Stimulated activated CD4-positive, alpha-beta T cell treated with anti-CD3 and anti-CD28 coated beads, Interleukin-15, amount 100 ng/mL, for 1 hour (primary cell): ENCODE data around the gene ASL.
"Not testable (repeated sequence)": the region's sequence is repeated elsewhere in the genome, so short reads cannot be mapped to it uniquely, and the experiment has no call there.

Experiments
- DNase-seq, 2 donors: peaks; one replicate each; pipeline ENCODE4 v3.0.0-alpha.2; 2020; ENCODE audit warnings: low read depth in 1 of 2, low spot score in 1 of 2

Gene ASL

DNA sequence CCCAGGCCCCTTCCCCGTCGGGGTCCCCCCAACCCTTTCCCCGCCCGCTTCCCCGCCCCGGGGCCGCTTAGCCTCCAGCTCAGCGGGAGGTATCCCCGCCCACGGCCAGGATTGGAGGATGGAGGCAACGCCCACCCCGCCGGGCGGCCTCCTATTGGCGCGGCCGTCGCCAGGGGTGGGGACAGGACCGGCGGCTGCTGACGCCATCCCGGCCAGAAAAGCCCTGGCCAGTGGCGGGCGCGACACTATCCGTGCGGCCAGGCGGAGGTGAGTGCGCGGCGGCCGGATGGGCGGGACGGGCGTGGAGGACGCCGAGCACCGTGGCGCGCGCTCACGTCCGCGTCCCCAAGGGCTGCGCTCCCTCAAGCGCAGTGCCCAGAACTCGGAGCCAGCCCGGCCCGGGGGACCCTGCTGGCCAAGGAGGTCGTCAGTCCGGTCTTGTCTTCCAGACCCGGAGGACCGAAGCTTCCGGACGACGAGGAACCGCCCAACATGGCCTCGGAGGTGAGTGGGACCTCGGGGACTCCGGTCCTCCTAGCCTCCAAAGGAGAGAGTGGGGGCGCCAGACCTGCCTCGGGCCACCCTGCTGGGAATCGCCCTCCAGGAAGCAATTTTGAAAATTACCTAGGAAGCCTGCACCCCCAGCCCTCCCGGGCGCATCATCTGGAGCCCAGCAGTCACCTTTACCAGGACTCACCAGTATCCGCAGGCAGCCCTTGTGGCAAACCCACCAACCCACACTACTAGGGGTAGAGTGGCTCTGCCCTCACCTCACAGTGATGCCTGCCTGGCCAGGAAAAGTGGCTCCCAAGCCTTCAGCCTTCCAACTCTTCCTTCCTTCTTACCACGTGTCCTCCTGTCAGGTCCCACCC lies at the start of gene ASL:
TSS of gene ASL (plus strand) at position 230 of the 872 bp plus-strand sequence. CDS start at position 493, 263 bp downstream.
- DNase-seq, result peak; percentile 73 to 83

- DNase-seq, result not testable (repeated sequence)
Observed at GRCh38 chr7:66028342-66028741, 47.3 kb upstream of the ASL start.

- no peak for DNase-seq
Observed at GRCh38 chr7:66033471-66034385, 41.9 kb upstream of the ASL start.

GRCh38 chr7:66034436-66035010 lies 41.1 kb upstream of the ASL start:
- not testable (repeated sequence) for DNase-seq

DNA sequence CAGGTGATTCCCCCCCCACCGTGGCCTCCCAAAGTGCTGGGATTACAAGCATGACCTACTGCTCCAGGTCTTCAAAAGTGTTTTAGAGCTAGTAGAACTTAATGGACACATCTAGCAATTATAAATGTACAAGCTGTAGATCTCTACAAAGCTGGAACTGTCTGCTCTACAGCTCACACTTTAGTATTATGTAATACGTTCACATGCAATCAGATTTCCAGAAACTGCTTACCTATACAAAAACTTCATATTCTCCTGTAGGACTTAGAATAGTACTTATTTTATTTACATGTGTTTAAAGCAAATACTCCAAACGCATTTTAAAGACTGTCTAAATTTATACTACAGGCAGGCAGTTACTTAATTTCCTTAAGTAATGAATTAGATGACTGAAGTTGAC lies 39.2 kb upstream of the ASL start:
- no peak for DNase-seq

DNA sequence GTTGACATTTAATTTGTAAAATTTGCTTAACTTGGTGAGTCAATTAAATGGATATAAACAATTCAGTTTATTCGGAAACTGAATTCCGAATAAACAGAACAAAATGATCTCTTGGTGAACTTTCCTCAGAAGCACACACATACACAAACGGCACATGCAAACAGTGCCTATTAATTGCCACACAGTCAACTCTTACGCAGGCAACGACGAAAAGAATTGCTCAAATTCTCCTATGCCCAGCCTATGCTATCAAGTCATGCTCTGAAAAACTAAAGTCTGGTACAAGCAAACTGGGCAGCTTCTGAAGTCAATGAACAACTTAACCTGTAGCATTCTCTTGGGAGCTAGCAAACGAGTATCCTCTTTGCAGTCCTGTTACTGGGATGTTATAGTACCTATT lies 38.8 kb upstream of the ASL start:
- DNase-seq, result no peak

GRCh38 chr7:66039094-66039670 lies 36.4 kb upstream of the ASL start:
- no peak for DNase-seq

GRCh38 chr7:66043681-66044497 lies 31.7 kb upstream of the ASL start:
- DNase-seq, result no peak

DNA sequence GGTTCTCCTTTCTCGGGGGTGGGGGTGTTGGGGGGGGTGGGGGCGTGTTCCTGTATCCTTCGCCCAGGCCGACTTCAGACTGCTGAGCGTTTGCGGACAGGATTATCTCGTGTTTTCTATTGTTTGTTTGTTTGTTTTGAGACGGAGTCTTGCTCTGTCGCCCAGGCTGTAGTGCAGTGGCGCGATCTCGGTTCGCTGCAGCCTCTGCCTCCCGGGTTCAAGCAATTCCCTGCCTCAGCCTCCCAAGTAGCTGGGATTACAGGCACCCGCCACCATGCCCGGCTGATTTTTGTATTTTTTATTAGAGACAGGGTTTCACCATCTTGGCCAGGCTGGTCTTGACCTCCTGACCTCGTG lies 31.1 kb upstream of the ASL start:
- not testable (repeated sequence) for DNase-seq

DNA sequence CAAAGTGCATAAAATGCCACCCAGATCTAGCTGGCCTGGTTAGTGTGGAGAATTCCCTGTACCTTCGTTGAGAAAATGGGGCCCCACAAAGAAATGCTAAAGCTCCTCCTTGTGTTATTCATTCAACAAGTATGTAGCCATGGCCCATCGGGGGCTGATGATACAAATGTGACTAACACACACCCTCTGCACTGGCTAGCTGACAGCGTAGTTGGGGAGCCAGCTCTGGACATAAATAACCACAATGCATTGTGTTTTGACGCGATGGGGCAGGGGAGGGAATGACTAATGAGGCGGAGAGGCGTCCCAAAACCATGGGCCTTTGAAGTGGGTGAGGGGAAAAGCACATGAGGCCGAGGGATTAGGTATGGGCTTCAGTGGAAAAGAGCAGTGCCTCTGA lies 28.2 kb upstream of the ASL start:
- no peak for DNase-seq

DNA sequence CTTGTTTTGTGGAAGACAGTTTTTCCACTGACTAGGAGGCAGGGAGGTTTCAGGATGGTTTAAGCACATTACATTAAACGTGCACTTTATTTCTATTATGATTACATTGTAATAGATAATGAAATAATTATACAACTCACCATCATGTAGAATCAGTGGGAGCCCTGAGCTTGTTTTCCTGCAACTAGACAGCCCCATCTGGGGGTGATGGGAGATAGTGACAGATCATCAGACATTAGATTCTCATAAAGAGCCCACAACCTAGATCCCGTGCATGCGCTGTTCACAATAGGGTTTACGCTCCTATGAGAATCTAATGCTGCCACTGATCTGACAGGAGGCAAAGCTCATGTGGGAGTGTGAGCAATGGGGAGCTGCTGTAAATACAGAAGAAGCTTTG lies 25.7 kb upstream of the ASL start:
- DNase-seq, result not testable (repeated sequence)

DNA sequence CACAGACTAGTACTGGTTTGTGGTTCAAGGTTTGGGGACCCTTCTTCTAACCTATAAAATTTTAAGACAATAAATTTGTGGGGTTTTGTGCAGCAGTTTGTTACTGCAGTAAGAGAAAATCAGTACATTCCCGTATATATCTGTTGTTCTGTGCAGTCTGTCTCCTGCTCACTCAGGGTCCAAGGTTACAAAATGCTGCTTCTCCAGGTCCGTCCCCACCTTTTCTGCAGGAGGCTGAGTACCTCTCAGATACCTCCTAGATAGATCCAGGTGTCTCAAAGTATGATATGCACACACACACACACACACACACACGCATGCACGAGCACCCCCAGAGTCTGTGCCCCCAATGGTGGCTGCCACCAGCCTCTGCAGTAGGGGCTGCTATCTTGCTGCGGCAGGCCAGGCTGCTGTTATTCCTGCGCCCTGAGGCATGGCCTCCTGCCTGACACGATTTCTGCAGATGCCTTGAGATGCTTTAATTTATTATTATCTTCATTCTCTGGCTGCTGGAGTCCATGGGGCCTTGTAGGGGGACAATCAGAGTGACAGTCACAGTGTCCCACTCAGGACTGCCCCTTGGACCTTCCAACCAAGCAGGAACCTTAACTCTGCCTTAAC lies 25.2 kb upstream of the ASL start:
- DNase-seq, result no peak

- no peak for DNase-seq
Observed at GRCh38 chr7:66050990-66051448, 24.6 kb upstream of the ASL start.

- no peak for DNase-seq
Observed at GRCh38 chr7:66052447-66052846, 23.2 kb upstream of the ASL start.

- DNase-seq, result no peak
Observed at GRCh38 chr7:66054063-66054462, 21.6 kb upstream of the ASL start.

GRCh38 chr7:66055321-66055956 lies 20.2 kb upstream of the ASL start:
- DNase-seq, result no peak

- no peak for DNase-seq
Observed at GRCh38 chr7:66060796-66061195, 14.8 kb upstream of the ASL start.

DNA sequence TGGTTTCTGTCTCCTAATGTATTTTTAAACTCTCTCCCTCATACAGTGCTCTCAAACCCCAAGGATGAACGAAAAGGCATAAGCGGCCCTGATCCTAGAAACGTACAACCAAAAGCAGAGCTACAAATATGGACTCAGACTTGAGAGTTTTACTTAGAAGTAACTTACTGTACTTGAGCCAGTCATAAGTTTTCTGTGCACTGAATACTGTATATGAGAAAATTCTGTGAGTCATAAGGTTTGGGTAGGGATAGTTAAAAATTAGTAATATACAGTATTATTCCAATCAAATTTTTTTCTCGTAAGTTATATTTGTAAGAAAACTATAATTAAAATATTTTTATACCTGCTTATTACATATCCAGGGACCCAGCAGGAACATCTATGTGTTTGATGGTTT lies 5.9 kb upstream of the ASL start:
- DNase-seq, result no peak

DNA sequence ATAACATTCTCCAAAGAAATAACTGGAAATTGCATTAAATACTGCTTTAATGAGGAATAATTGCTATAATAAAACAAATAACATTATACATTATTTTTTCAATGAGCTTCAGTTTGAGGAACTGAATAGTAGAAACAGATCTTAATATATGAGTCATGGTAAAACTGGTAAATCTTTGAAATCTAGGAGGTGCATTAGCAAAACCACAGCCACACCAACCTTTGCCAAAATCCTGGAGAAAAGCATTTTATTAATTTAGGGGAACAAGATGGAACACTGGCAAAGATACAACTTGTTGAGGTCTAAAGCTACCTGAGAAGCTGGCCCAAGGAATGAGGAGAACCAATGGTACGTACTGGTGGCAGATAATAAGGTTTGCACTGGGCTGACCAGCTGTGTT lies 5.4 kb upstream of the ASL start:
- DNase-seq, result no peak
